Osteoblast (primary cell): Measurements from ENCODE around the gene GAS6. TPM values are rescaled to one million over a fixed set of nuclear protein-coding genes. Genes with fewer than 3 reads are reported as not detected.

Experiments
- DNase-seq: peaks from one replicate; pipeline ENCODE4 v3.0.0; 2011; ENCODE audit warnings: low spot score, mixed read lengths; ENCODE audit not compliant: insufficient read length; ENCODE audit errors: missing footprints
- H2AFZ ChIP-seq: 2 replicates; pipeline ENCODE4 v1.6.0; 2011; ENCODE audit warnings: mild to moderate bottlenecking, low read length
- H3K27ac ChIP-seq: 2 replicates; pipeline ENCODE4 v1.5.1; 2011; ENCODE audit warnings: mild to moderate bottlenecking, low read depth, low read length, moderate library complexity
- H3K27me3 ChIP-seq: 2 replicates; pipeline ENCODE4 v1.6.0; 2012; ENCODE audit warnings: mild to moderate bottlenecking, control low read depth, inconsistent platforms, low read length, moderate library complexity; ENCODE audit not compliant: insufficient read depth
- H3K36me3 ChIP-seq: 2 replicates; pipeline ENCODE4 v1.5.1; 2011; ENCODE audit warnings: mild to moderate bottlenecking, low read length, control low read depth, moderate library complexity; ENCODE audit not compliant: insufficient read depth
- H3K4me1 ChIP-seq: 2 replicates; pipeline ENCODE4 v1.5.1; 2011; ENCODE audit warnings: mild to moderate bottlenecking, low read length, control low read depth, moderate library complexity; ENCODE audit not compliant: insufficient read depth
- H3K4me2 ChIP-seq: 2 replicates; pipeline ENCODE4 v1.6.0; 2011; ENCODE audit warnings: mild to moderate bottlenecking, low read length; ENCODE audit not compliant: insufficient read depth
- H3K4me3 ChIP-seq: fragments of 200-600 bp; sonication (generic); 3 replicates; pipeline ENCODE4 v1.5.1; 2012; ENCODE audit warnings: mild to moderate bottlenecking, low read length, inconsistent platforms; ENCODE audit not compliant: insufficient read depth
- H3K79me2 ChIP-seq: 2 replicates; pipeline ENCODE4 v1.6.0; 2012; ENCODE audit warnings: mild to moderate bottlenecking, low read length, control low read depth, inconsistent platforms; ENCODE audit not compliant: insufficient read depth
- H3K9me3 ChIP-seq: 2 replicates; pipeline ENCODE4 v1.5.1; 2011; ENCODE audit warnings: low read depth, low read length, control low read depth
- H4K20me1 ChIP-seq: 2 replicates; pipeline ENCODE4 v1.6.0; 2012; ENCODE audit warnings: mild to moderate bottlenecking, low read length, control low read depth; ENCODE audit not compliant: insufficient read depth
- CTCF ChIP-seq: IDR thresholded peaks from 2 replicates; pipeline ENCODE4 v1.5.1; 2011; ENCODE audit warnings: mild to moderate bottlenecking, low read depth, low read length, moderate library complexity; ENCODE audit errors: extremely low read depth
- total RNA-seq: library from RNA; depleted of rRNA; stranded (reverse); fragments of >200 nt; gene quantifications from 2 replicates; pipeline ENCODE4 v1.2.3, GENCODE V29; 2012

The GAS6 gene
- total RNA-seq, 1 donor: 417 TPM

GRCh38 chr13:113850722-113851479 lies 13.0 kb downstream of the GAS6 start:
- Histone ChIP-seq H3K4me2 (no peak overlapping the region), H3K27me3 (no peaks in the 10 kb centered on the region), H3K36me3 (peaks cover 62% of the 10 kb centered on the region), H3K79me2 (peaks cover 100% of the 10 kb centered on the region), H3K4me3 (no peak overlapping the region), H4K20me1 (peaks cover 99% of the 10 kb centered on the region), H3K9me3 (no peaks in the 10 kb centered on the region), H3K4me1 (peaks cover 44% of the 10 kb centered on the region), H3K27ac (no peak overlapping the region), H2AFZ (no peak overlapping the region)
- no peak for TF ChIP-seq CTCF
- no peak for DNase-seq

GRCh38 chr13:113849981-113850721 lies 13.7 kb downstream of the GAS6 start:
- DNase-seq: peak; percentile 55
- no peaks in the 10 kb centered on the region for H3K9me3 ChIP-seq
- TF ChIP-seq CTCF: no peak
- H3K36me3 ChIP-seq: peaks cover 66% of the 10 kb centered on the region
- no peak overlapping the region for H3K4me2 ChIP-seq
- no peak overlapping the region for H3K4me3 ChIP-seq
- H3K4me1 ChIP-seq: peaks cover 43% of the 10 kb centered on the region
- peaks cover 99% of the 10 kb centered on the region for H4K20me1 ChIP-seq
- peaks cover 99% of the 10 kb centered on the region for H3K79me2 ChIP-seq
- H3K27me3 ChIP-seq: no peaks in the 10 kb centered on the region
- no peak overlapping the region for H2AFZ ChIP-seq
- no peak overlapping the region for H3K27ac ChIP-seq

GRCh38 chr13:113849546-113849945 lies 14.3 kb downstream of the GAS6 start:
- H3K4me3 ChIP-seq: no peak overlapping the region
- no peaks in the 10 kb centered on the region for H3K27me3 ChIP-seq
- H3K27ac ChIP-seq: no peak overlapping the region
- peaks cover 40% of the 10 kb centered on the region for H3K4me1 ChIP-seq
- H2AFZ ChIP-seq: no peak overlapping the region
- no peak overlapping the region for H3K4me2 ChIP-seq
- peak; percentile 81 for DNase-seq
- peaks cover 99% of the 10 kb centered on the region for H3K79me2 ChIP-seq
- H3K36me3 ChIP-seq: peaks cover 72% of the 10 kb centered on the region
- no peaks in the 10 kb centered on the region for H3K9me3 ChIP-seq
- TF ChIP-seq CTCF: no peak
- H4K20me1 ChIP-seq: peaks cover 99% of the 10 kb centered on the region
